Astrocyte of the spinal cord (primary cell): ENCODE measurements around the gene DHX57.

Source experiments
- DNase-seq: peaks from one replicate; pipeline ENCODE4 v3.0.0; 2011; ENCODE audit warnings: low read depth, low spot score
- H3K4me3 ChIP-seq: 2 replicates; pipeline ENCODE4 v1.5.1; 2011; ENCODE audit warnings: low read depth, mild to moderate bottlenecking, low read length, moderate library complexity
- in situ Hi-C: cut with HindIII; loops from 2 replicates; pipeline ENCODE4 v1.10.0; 2017; ENCODE audit warnings: low sequenced_read_pairs
- TF ChIP-seq, protein P1 (sequence below): IDR thresholded peaks from 2 replicates; pipeline ENCODE4 v1.5.1; 2012; ENCODE audit warnings: low read depth, mild to moderate bottlenecking, low read length, inconsistent platforms

Gene DHX57, protein sequence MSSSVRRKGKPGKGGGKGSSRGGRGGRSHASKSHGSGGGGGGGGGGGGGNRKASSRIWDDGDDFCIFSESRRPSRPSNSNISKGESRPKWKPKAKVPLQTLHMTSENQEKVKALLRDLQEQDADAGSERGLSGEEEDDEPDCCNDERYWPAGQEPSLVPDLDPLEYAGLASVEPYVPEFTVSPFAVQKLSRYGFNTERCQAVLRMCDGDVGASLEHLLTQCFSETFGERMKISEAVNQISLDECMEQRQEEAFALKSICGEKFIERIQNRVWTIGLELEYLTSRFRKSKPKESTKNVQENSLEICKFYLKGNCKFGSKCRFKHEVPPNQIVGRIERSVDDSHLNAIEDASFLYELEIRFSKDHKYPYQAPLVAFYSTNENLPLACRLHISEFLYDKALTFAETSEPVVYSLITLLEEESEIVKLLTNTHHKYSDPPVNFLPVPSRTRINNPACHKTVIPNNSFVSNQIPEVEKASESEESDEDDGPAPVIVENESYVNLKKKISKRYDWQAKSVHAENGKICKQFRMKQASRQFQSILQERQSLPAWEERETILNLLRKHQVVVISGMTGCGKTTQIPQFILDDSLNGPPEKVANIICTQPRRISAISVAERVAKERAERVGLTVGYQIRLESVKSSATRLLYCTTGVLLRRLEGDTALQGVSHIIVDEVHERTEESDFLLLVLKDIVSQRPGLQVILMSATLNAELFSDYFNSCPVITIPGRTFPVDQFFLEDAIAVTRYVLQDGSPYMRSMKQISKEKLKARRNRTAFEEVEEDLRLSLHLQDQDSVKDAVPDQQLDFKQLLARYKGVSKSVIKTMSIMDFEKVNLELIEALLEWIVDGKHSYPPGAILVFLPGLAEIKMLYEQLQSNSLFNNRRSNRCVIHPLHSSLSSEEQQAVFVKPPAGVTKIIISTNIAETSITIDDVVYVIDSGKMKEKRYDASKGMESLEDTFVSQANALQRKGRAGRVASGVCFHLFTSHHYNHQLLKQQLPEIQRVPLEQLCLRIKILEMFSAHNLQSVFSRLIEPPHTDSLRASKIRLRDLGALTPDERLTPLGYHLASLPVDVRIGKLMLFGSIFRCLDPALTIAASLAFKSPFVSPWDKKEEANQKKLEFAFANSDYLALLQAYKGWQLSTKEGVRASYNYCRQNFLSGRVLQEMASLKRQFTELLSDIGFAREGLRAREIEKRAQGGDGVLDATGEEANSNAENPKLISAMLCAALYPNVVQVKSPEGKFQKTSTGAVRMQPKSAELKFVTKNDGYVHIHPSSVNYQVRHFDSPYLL (N-terminal part only)

DNA sequence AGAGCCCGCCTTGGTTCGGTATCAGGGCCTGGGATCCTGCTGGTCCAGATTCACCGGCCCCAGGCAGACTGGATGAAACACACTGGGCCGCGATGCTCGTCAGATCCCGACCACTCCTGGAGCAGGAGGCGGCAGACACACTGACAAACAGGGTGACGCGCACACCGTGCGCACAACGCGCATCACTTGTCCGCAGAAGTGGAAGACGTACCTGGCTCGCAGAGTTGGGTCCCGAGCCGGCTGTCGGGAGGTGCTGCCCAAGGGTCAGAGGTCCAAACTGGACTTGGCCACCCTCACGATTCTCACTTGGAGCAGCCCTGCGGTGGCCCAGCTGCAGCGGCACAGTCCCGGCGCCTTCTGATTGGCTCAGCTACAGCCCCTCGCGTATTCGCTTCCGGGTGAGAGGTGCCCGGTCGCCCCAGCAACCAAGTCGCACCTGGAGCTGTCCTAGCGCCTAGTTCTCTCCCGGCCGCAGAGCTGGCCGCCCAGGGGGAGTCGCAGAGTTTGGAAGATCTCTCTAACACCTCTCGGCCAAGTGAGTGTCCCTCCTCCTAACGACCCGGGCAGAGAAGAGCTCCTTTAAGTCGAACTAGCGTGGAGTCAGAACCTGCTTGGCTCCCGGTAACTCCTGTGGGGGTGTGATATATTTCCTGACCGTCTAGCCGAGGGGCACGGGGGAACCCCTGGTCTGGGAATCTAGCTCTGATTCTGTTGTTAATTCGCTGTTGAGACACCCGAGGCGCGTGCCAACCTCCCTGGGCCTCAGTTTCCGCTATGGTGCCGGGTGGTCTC, at the start of gene DHX57, which contains the start of gene MORN2:
DHX57 (minus strand) TSS at position 359 of the 792 bp plus-strand sequence. CDS start 7,529 bp downstream, outside the sequence.
MORN2 (plus strand) TSS at position 401 of the 792 bp plus-strand sequence.
- TF ChIP-seq, protein P1, sequence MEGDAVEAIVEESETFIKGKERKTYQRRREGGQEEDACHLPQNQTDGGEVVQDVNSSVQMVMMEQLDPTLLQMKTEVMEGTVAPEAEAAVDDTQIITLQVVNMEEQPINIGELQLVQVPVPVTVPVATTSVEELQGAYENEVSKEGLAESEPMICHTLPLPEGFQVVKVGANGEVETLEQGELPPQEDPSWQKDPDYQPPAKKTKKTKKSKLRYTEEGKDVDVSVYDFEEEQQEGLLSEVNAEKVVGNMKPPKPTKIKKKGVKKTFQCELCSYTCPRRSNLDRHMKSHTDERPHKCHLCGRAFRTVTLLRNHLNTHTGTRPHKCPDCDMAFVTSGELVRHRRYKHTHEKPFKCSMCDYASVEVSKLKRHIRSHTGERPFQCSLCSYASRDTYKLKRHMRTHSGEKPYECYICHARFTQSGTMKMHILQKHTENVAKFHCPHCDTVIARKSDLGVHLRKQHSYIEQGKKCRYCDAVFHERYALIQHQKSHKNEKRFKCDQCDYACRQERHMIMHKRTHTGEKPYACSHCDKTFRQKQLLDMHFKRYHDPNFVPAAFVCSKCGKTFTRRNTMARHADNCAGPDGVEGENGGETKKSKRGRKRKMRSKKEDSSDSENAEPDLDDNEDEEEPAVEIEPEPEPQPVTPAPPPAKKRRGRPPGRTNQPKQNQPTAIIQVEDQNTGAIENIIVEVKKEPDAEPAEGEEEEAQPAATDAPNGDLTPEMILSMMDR, result no peak
- in situ Hi-C loops, result no loop called here
- H3K4me3 ChIP-seq, result peak within 1 kb of the TSS; percentile 75
- peak; percentile 84 for DNase-seq

DNA sequence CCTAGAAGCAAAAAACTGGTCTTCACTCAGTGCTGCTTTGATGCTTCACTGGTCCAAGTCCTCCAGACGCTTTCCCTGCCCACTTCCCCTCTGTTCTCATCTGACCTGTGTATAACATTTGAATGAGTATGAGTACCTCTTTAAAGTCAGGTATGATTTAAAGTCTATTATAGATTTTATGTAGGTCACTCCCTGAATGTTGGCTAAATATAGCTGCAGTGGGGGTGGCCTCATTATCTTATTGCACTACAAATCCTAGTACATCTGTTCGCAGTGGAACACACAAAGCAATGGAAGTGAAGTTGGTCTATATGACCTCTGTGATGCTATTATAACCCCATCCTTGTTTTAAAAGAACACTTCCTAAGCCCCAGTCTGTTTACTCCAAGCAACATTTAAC, 47.2 kb upstream of the DHX57 start:
- TF ChIP-seq, protein P1, result no peak
- in situ Hi-C loops, result no loop called here
- no peak overlapping the region for H3K4me3 ChIP-seq
- DNase-seq, result no peak

DNA sequence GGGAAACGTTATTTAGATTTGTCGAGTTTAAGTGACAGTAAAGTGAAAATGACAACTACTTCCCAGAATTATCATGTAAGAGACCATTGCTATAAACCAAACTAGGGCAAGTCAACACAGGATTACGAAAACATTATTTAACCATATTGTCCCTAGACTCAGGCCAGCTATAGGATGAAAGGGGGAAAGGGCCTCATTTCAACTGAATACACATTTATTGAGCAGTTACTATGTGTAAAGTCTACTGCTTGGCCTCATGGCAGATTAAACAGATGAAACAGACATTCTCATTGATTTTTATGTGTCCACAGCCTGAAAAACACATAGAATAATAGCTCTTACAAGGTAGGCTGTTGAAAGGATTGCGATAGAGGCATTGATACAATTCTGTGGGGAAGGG, 46.7 kb upstream of the DHX57 start:
- DNase-seq, result no peak
- TF ChIP-seq, protein P1, result no peak
- no peak overlapping the region for H3K4me3 ChIP-seq
- in situ Hi-C loops, result no loop called here

DNA sequence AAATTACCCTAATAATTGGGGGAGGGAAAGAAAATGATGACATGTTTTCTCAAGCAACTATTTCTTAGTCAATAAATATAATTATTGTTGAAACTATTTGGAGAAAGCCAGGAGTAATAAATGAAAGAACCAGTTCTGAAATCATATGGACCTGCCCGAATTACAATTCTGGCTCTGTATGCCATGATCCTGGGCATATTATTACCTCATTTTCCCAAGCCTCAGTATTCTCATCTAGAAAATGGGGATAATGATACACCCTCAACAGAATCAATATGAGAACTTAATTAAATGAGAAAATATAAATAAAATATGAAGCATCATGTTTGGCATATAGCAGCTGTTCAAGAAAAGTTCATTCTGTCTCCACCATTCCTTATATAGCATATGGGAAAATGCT, 36.9 kb upstream of the DHX57 start:
- in situ Hi-C loops, result no loop called here
- TF ChIP-seq, protein P1, result no peak
- DNase-seq, result no peak
- no peak overlapping the region for H3K4me3 ChIP-seq

DNA sequence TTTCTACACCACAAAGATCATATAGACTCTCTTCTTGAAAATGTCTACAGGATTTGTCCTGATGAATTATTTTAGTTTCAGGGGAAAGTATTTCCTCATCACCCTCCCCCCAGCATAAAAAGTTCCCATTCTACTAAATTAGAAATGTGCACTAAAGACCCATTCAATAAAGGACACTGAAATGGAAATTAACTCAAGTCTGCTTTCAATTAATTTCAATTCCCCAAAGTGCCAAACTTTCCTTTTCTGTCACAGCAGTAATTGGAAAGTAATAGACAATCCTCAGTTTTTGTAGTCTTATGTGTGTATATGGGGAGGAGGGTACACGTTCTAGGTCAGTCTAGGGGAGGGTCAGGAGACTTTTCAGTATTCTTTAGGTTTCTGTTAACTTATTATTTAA, 35.5 kb upstream of the DHX57 start:
- in situ Hi-C loops, result no loop called here

More for the DNA sequence above, 35.5 kb upstream of the DHX57 start:
- DNase-seq, result no peak
- H3K4me3 ChIP-seq, result no peak overlapping the region
- TF ChIP-seq, protein P1, result no peak
